GM12872 (cell line): Measurements from ENCODE around the gene TADA1.
A peak's percentile ranks its signal among the peaks of the same experiment; 100 is the strongest.

ENCODE experiments used
- CTCF ChIP-seq: IDR thresholded peaks from 3 replicates; pipeline ENCODE4 v1.5.1; 2011; ENCODE audit warnings: low read depth, mild to moderate bottlenecking, low read length, moderate library complexity; ENCODE audit not compliant: insufficient read depth

The TADA1 gene

GRCh38 chr1:166822385-166822784, 53.7 kb downstream of the TADA1 start:
- TF ChIP-seq CTCF = peak; percentile 47; the same call in 1 of the 3 replicates

GRCh38 chr1:166819974-166820373, 56.1 kb downstream of the TADA1 start:
- TF ChIP-seq CTCF = no peak

- no peak for TF ChIP-seq CTCF
These were observed 61.5 kb downstream of the TADA1 start for GRCh38 chr1:166814611-166815010.

- TF ChIP-seq CTCF = no peak
These were observed 62.4 kb downstream of the TADA1 start for GRCh38 chr1:166813508-166814223.

- no peak for TF ChIP-seq CTCF
These were observed 64.4 kb downstream of the TADA1 start for GRCh38 chr1:166811691-166812090.

- TF ChIP-seq CTCF = no peak
These were observed 67.1 kb downstream of the TADA1 start for GRCh38 chr1:166808952-166809351.
